ENCODE results near the gene HAVCR2. TPM values are rescaled to one million over a fixed set of nuclear protein-coding genes. Genes with fewer than 3 reads are reported as not detected.
"Not testable (repeated sequence)": the region's sequence is repeated elsewhere in the genome, so short reads cannot be mapped to it uniquely, and the experiment has no call there.

HAVCR2 gene
- polyA plus RNA-seq, 1 donor from 2014 or later: 1.1 TPM

GRCh38 chr5:157049605-157050004, 59.2 kb downstream of the HAVCR2 start:
- H2AFZ ChIP-seq (ENCODE audit: low read depth, low read length): no peak overlapping the region
- no peaks in the 10 kb centered on the region for H3F3A ChIP-seq (ENCODE audit: insufficient read depth, low read length, poor library complexity, severe bottlenecking)
- H3K9me3 ChIP-seq (ENCODE audit: low read length): no peaks in the 10 kb centered on the region
- no peaks in the 10 kb centered on the region for H3K27me3 ChIP-seq (ENCODE audit: insufficient read depth, low read depth, low read length)
- no peak overlapping the region for H3K4me3 ChIP-seq (ENCODE audit: low read length)
- H3K27ac ChIP-seq (ENCODE audit: low read length): no peak overlapping the region
- H3K36me3 ChIP-seq (ENCODE audit: insufficient read depth, low read length): no peaks in the 10 kb centered on the region
- no peak overlapping the region for H3K4me2 ChIP-seq (ENCODE audit: low read length)
- H3K9ac ChIP-seq (ENCODE audit: low read length): no peak overlapping the region
- no peaks in the 10 kb centered on the region for H3K9me2 ChIP-seq (ENCODE audit: insufficient read depth, low read length)
- TF ChIP-seq SMC3 (conservative IDR thresholded peaks at IDR 0.05; ENCODE audit: poor library complexity) (no peak), EP300 (conservative IDR thresholded peaks at IDR 0.05; ENCODE audit: poor library complexity, severe bottlenecking) (no peak), EZH2 (IDR thresholded peaks at IDR 0.05; ENCODE audit: borderline replicate concordance, insufficient read depth, low read length, poor library complexity, severe bottlenecking) (no peak), TAF1 (IDR thresholded peaks at IDR 0.05; ENCODE audit: low read depth) (no peak), REST (IDR thresholded peaks at IDR 0.05; ENCODE audit: borderline replicate concordance) (no peak), RAD21 (conservative IDR thresholded peaks at IDR 0.05) (no peak), CTCF (IDR thresholded peaks at IDR 0.05; ENCODE audit: poor library complexity, severe bottlenecking) (no peak), MXI1 (conservative IDR thresholded peaks at IDR 0.05; ENCODE audit: poor library complexity, severe bottlenecking) (no peak), POLR2AphosphoS5 (IDR thresholded peaks at IDR 0.05) (no peak)
- H4K20me1 ChIP-seq (ENCODE audit: insufficient read depth): no peaks in the 10 kb centered on the region
- H3K79me2 ChIP-seq (replicated peaks; ENCODE audit: insufficient read depth, low read length): no peaks in the 10 kb centered on the region

- Histone ChIP-seq H4K20me1 (ENCODE audit: insufficient read depth) (no peaks in the 10 kb centered on the region), H3K79me2 (replicated peaks; ENCODE audit: insufficient read depth, low read length) (no peaks in the 10 kb centered on the region), H3K4me2 (ENCODE audit: low read length) (no peak overlapping the region), H3K27me3 (ENCODE audit: insufficient read depth, low read depth, low read length) (no peaks in the 10 kb centered on the region), H3K9ac (ENCODE audit: low read length) (no peak overlapping the region), H3K27ac (ENCODE audit: low read length) (no peak overlapping the region), H3K4me3 (ENCODE audit: low read length) (no peak overlapping the region), H3K9me2 (ENCODE audit: insufficient read depth, low read length) (no peaks in the 10 kb centered on the region), H3K36me3 (ENCODE audit: insufficient read depth, low read length) (no peaks in the 10 kb centered on the region), H3K9me3 (ENCODE audit: low read length) (no peaks in the 10 kb centered on the region), H2AFZ (ENCODE audit: low read depth, low read length) (no peak overlapping the region), H3F3A (ENCODE audit: insufficient read depth, low read length, poor library complexity, severe bottlenecking) (no peaks in the 10 kb centered on the region)
- TF ChIP-seq TAF1 (IDR thresholded peaks at IDR 0.05; ENCODE audit: low read depth): no peak
- no peak for TF ChIP-seq MXI1 (conservative IDR thresholded peaks at IDR 0.05; ENCODE audit: poor library complexity, severe bottlenecking)
- no peak for TF ChIP-seq CTCF (IDR thresholded peaks at IDR 0.05; ENCODE audit: poor library complexity, severe bottlenecking)
Measured at GRCh38 chr5:157047898-157048297, 60.9 kb downstream of the HAVCR2 start.

GRCh38 chr5:157047016-157047415, 61.8 kb downstream of the HAVCR2 start:
- H3K27ac ChIP-seq (ENCODE audit: low read length); H3K36me3 ChIP-seq (ENCODE audit: insufficient read depth, low read length); H3K4me3 ChIP-seq (ENCODE audit: low read length); H2AFZ ChIP-seq (ENCODE audit: low read depth, low read length); H3F3A ChIP-seq (ENCODE audit: insufficient read depth, low read length, poor library complexity, severe bottlenecking); H3K79me2 ChIP-seq (replicated peaks; ENCODE audit: insufficient read depth, low read length); H3K9ac ChIP-seq (ENCODE audit: low read length); H4K20me1 ChIP-seq (ENCODE audit: insufficient read depth); H3K9me3 ChIP-seq (ENCODE audit: low read length); H3K9me2 ChIP-seq (ENCODE audit: insufficient read depth, low read length); H3K27me3 ChIP-seq (ENCODE audit: insufficient read depth, low read depth, low read length); H3K4me2 ChIP-seq (ENCODE audit: low read length): not testable (repeated sequence)
